GM12878 (cell line): ENCODE measurements around the gene LYPD8. TPM values are rescaled to one million over a fixed set of nuclear protein-coding genes. Genes with fewer than 3 reads are reported as not detected.
A peak's percentile ranks its signal among the peaks of the same experiment; 100 is the strongest.

Source experiments
- ATAC-seq: fragments of 200-7000 bp; cut with Tn5 transposase; 3 replicates; pipeline ENCODE4 v1.9.1; 2020; ENCODE audit warnings: mild to moderate bottlenecking, moderate library complexity
- Bru-seq: library from RNA; stranded (reverse); fragments of 400-500 nt; gene quantifications from one replicate; lab custom pipeline; 2021; lab: Mats Ljungman, UMichigan
- BruChase-seq, 2 experiments: library from RNA; stranded (reverse); fragments of 400-500 nt; gene quantifications; one replicate each; lab custom pipeline; 2021; lab: Mats Ljungman, UMichigan
- BruUV-seq: library from RNA; stranded (reverse); fragments of 400-500 nt; replicated peaks from 2 replicates; lab custom pipeline; 2021; lab: Mats Ljungman, UMichigan
- CTCF ChIA-PET: fragments of 300-600 bp; sonication (Branson Sonifier 250); formaldehyde crosslinking; extraction: SDS; loops from one replicate; lab custom pipeline; 2021; ENCODE audit warnings: inconsistent platforms; lab: Yijun Ruan, JAX
- POLR2A ChIA-PET: fragments of 350-600 bp; formaldehyde crosslinking; extraction: SDS; loops from one replicate; lab custom pipeline; 2021; ENCODE audit warnings: inconsistent platforms; lab: Charles Lee
- RAD21 ChIA-PET: fragments of 300-600 bp; sonication (Branson Sonifier 250); formaldehyde crosslinking; loops from one replicate; lab custom pipeline; 2023; ENCODE audit warnings: antibody characterized with exemption; ENCODE audit not compliant: unreplicated experiment; lab: Charles Lee
- SMC1A ChIA-PET: fragments of 300-600 bp; sonication (Branson Sonifier 250); formaldehyde crosslinking; loops from one replicate; lab custom pipeline; 2023; ENCODE audit not compliant: unreplicated experiment, uncharacterized antibody; lab: Charles Lee
- DNase-seq: peaks from one replicate; pipeline ENCODE4 v3.0.0-alpha.2; 2011; ENCODE audit warnings: low read depth, low spot score
- FAIRE-seq: peaks from 3 replicates; lab custom pipeline; 2011; peaks lifted over from hg19 to GRCh38; lab: Jason Lieb, UNC
- H2AFZ ChIP-seq: 2 replicates; pipeline ENCODE4 v1.6.0; 2011; ENCODE audit warnings: low read depth, low read length, control low read depth; ENCODE audit not compliant: control insufficient read depth
- H3K27ac ChIP-seq: 2 replicates; pipeline ENCODE4 v1.5.1; 2011; ENCODE audit warnings: control low read depth; ENCODE audit not compliant: control insufficient read depth, insufficient read depth
- H3K27me3 ChIP-seq, 2 experiments: replicated peaks in 1 of 2; 2 replicates each; pipeline versions ENCODE4 v1.6.0 to v1.6.1; 2011; ENCODE audit warnings: low read length in 1 of 2; ENCODE audit not compliant: control insufficient read depth in 2 of 2, insufficient read depth in 2 of 2
- H3K36me3 ChIP-seq, 2 experiments: 2 replicates each; pipeline ENCODE4 v1.5.1; 2011; ENCODE audit warnings: low read length in 1 of 2; ENCODE audit not compliant: control insufficient read depth in 2 of 2, insufficient read depth in 2 of 2
- H3K4me1 ChIP-seq: 2 replicates; pipeline ENCODE4 v1.6.1; 2011; ENCODE audit warnings: mild to moderate bottlenecking, low read length, moderate library complexity, mixed read lengths; ENCODE audit not compliant: control insufficient read depth, insufficient read depth
- H3K4me2 ChIP-seq: 2 replicates; pipeline ENCODE4 v1.6.0; 2011; ENCODE audit warnings: control low read depth; ENCODE audit not compliant: control insufficient read depth, insufficient read depth
- H3K4me3 ChIP-seq: fragments of 200-600 bp; sonication (generic); 2 replicates; pipeline ENCODE4 v1.5.1; 2016
- H3K79me2 ChIP-seq: 2 replicates; pipeline ENCODE4 v1.6.0; 2011; ENCODE audit warnings: low read length; ENCODE audit not compliant: control insufficient read depth, insufficient read depth
- H3K9ac ChIP-seq: 2 replicates; pipeline ENCODE4 v1.8.0; 2011; ENCODE audit warnings: low read length, control low read depth, mixed read lengths; ENCODE audit not compliant: control insufficient read depth, insufficient read depth
- H3K9me3 ChIP-seq: replicated peaks from 3 replicates; pipeline ENCODE4 v1.5.1; 2011; ENCODE audit warnings: mild to moderate bottlenecking, low read length; ENCODE audit not compliant: control insufficient read depth, insufficient read depth
- H4K20me1 ChIP-seq: 2 replicates; pipeline ENCODE4 v1.6.0; 2011; ENCODE audit not compliant: control insufficient read depth, insufficient read depth
- CREB1 ChIP-seq: IDR thresholded peaks from 2 replicates; pipeline ENCODE4 v1.6.1; 2012; ENCODE audit warnings: low read depth, mild to moderate bottlenecking, inconsistent platforms
- CREM ChIP-seq: IDR thresholded peaks from 2 replicates; pipeline ENCODE4 v1.6.1; 2014; ENCODE audit warnings: antibody characterized with exemption, low read depth
- ESRRA ChIP-seq: IDR thresholded peaks from 2 replicates; pipeline ENCODE4 v1.6.1; 2012; ENCODE audit warnings: mild to moderate bottlenecking, low read length, improper control_type of control experiment
- FOXM1 ChIP-seq: IDR thresholded peaks from 2 replicates; pipeline ENCODE4 v1.6.1; 2012; ENCODE audit warnings: low read depth, mild to moderate bottlenecking, inconsistent platforms, low read length, moderate library complexity
- HDAC6 ChIP-seq: fragments of 200-600 bp; sonication (generic); IDR thresholded peaks from one replicate; pipeline ENCODE4 v1.8.0; 2017; ENCODE audit warnings: antibody characterized with exemption; ENCODE audit not compliant: unreplicated experiment
- IKZF2 ChIP-seq, 2 experiments: fragments of 450-650 bp; IDR thresholded peaks; 2 replicates each; pipeline ENCODE4 v1.6.1; 2017; ENCODE audit warnings: mild to moderate bottlenecking in 2 of 2, moderate library complexity in 2 of 2
- NRF1 ChIP-seq: conservative IDR thresholded peaks from 2 replicates; pipeline ENCODE4 v1.6.1; 2011; ENCODE audit warnings: mild to moderate bottlenecking, low read depth, low read length, improper control_type of control experiment
- ZNF274 ChIP-seq: IDR thresholded peaks from one replicate; pipeline ENCODE4 v1.8.0; 2011; ENCODE audit not compliant: insufficient read length, insufficient read depth
- WGBS: methylation state at CpG from one replicate; pipeline ENCODE4 v1.1.6; 2016; ENCODE audit warnings: low lambda C conversion rate; ENCODE audit not compliant: insufficient replicate concordance, insufficient coverage; ENCODE audit errors: missing lambda C conversion rate; 5-methylcytosine and 5-hydroxymethylcytosine counted together
- in situ Hi-C: fragments of 300-500 bp; cut with MboI; formaldehyde crosslinking; loops from 9 replicates; pipeline ENCODE4 v1.14.3; 2018; ENCODE audit warnings: mixed read lengths
- intact Hi-C: fragments of 100-400 bp; cut with micrococcal nuclease; formaldehyde crosslinking; loops from one replicate; pipeline ENCODE4 v1.14.2; 2022; ENCODE audit not compliant: unreplicated experiment
- long read RNA-seq, 2 experiments: library from polyadenylated mRNA; unstranded; transcript quantifications; one replicate each; pipeline ENCODE4 v2.0.0, GENCODE V29; 2019 to 2020
- polyA minus RNA-seq, 3 experiments: library from RNA; depleted of rRNA, polyadenylated mRNA; stranded (reverse); fragments of >200 nt; gene quantifications; 2 replicates each; pipeline ENCODE4 v1.2.3, GENCODE V29; 2011
- polyA plus RNA-seq, 11 experiments: library from polyadenylated mRNA; depleted of rRNA in 4 of 11; unstranded in 6 of 11; stranded (reverse) in 5 of 11; fragments of >200 nt; fragmentation: Nextera tagmentation in 4 of 11; fragmentation: Illumina TruSeq in 1 of 11; extraction: Ambion mirVana in 4 of 11; extraction: Trizol in 1 of 11; gene quantifications; 1 replicate in 1 of 11; 2 replicates in 10 of 11; pipeline versions ENCODE4 v1.2.1 to v1.2.3, GENCODE V29; 2011 to 2016; ENCODE audit warnings: inconsistent platforms in 2 of 11, missing spikeins in 2 of 11, low read depth in 1 of 11
- total RNA-seq, 4 experiments: library from RNA; depleted of rRNA in 3 of 4; stranded (reverse); fragments of >200 nt in 3 of 4; fragmentation: Illumina TruSeq in 1 of 4; extraction: Trizol in 1 of 4; gene quantifications; 2 replicates each; pipeline versions ENCODE4 v1.2.1 to v1.2.3, GENCODE V29; 2013 to 2021
- TF ChIP-seq, protein P1 (sequence below): fragments of 450-650 bp; IDR thresholded peaks from 2 replicates; pipeline ENCODE4 v1.6.1; 2018; ENCODE audit warnings: borderline replicate concordance, mild to moderate bottlenecking; ENCODE audit not compliant: partially characterized antibody
- TF ChIP-seq, protein P2 (sequence below), 3 experiments: IDR thresholded peaks in 2 of 3; conservative IDR thresholded peaks in 1 of 3; 2 replicates each; pipeline ENCODE4 v1.5.1; 2011; ENCODE audit warnings: low read depth in 3 of 3, low read length in 3 of 3, mild to moderate bottlenecking in 3 of 3, control low read depth in 2 of 3, moderate library complexity in 2 of 3, inconsistent platforms in 1 of 3, mixed read lengths in 1 of 3; ENCODE audit not compliant: control insufficient read depth in 2 of 3, insufficient read depth in 1 of 3; ENCODE audit errors: extremely low read depth in 1 of 3
- TF ChIP-seq, protein P3 (sequence below): fragments of 450-650 bp; IDR thresholded peaks from 2 replicates; pipeline ENCODE4 v1.6.1; 2017; ENCODE audit warnings: borderline replicate concordance

Gene LYPD8, protein sequence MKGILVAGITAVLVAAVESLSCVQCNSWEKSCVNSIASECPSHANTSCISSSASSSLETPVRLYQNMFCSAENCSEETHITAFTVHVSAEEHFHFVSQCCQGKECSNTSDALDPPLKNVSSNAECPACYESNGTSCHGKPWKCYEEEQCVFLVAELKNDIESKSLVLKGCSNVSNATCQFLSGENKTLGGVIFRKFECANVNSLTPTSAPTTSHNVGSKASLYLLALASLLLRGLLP
- not detected in 2 replicates for total RNA-seq (2013; cell fraction: nucleolus; rRNA removed)
- total RNA-seq (2014; rRNA removed) (not detected in 2 replicates), total RNA-seq (2014; rRNA removed; fragmentation: Illumina TruSeq; extraction: Trizol) (0.13 TPM in 1 of 2 replicates, not detected in the other), total RNA-seq (2021) (not detected in 2 replicates), polyA plus RNA-seq (2011; rRNA removed) (not detected in 2 replicates), polyA plus RNA-seq (2014; fragmentation: Illumina TruSeq; extraction: Trizol) (not detected in 2 replicates), polyA plus RNA-seq (2014; fragmentation: Nextera tagmentation; extraction: Ambion mirVana) (under 1 TPM; 0.18 to 0.40 TPM), polyA plus RNA-seq (2014; rRNA removed) (0.06 TPM in 1 of 2 replicates, not detected in the other), polyA plus RNA-seq (2016; fragmentation: Nextera tagmentation; extraction: Ambion mirVana) (not detected), polyA minus RNA-seq (2011; rRNA and poly(A)+ RNA removed) (0.21 TPM in 1 of 2 replicates, not detected in the other), Bru-seq, nascent RNA (percentile 9 among the genes with signal in this experiment), BruChase-seq, experiment 1, labeled RNA remaining after a 6-hour chase (percentile 24 among the genes with signal in this experiment), BruChase-seq, experiment 2, labeled RNA remaining after a 2-hour chase (percentile 5 among the genes with signal in this experiment)
- polyA plus RNA-seq (2011; ENCODE audit: low read depth), result not detected
- 0.04 TPM in 1 of 2 replicates, not detected in the other for polyA plus RNA-seq (2011; cell fraction: cytosol; rRNA removed)
- not detected in 2 replicates for polyA plus RNA-seq (2011; cell fraction: nucleus; rRNA removed)
- not detected in 2 replicates for polyA plus RNA-seq (2012)
- not detected in 2 replicates for polyA minus RNA-seq (2011; cell fraction: cytosol; rRNA and poly(A)+ RNA removed)
- polyA minus RNA-seq (2011; cell fraction: nucleus; rRNA and poly(A)+ RNA removed), result not detected in 2 replicates
- long read RNA-seq, experiment 1, result 0 reads
- long read RNA-seq, experiment 2, result 0 reads

DNA sequence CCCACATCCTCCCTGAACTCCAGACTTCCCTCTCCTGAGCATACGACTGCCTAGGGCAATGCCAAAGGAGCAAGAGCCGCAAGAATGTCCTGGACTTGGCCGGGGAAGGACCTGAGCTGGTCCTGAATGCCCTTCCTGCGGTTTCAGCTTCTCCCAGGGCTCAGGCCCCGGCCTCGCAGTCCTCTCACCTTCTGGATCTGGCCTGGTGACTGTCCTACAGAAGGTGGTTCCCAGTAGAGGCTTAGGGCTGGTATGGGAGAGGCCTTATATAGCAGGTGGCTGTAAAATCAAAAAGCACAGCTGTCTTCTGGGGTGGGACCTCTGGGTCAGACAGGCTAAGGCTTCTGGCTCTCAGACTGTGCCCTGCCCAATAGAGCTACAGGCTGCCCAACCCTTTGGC, at the start of gene LYPD8:
LYPD8 (minus strand) TSS at position 243 of the 400 bp plus-strand sequence. CDS start 4,678 bp downstream, outside the sequence.
- POLR2A ChIA-PET, result no interaction called here
- BruUV-seq, result no TSS peak
- ATAC-seq, result no peak
- in situ Hi-C loops, result no loop called here
- RAD21 ChIA-PET, result no interaction called here
- H3K4me3 ChIP-seq, result no peak within 1 kb of the TSS
- no peak within 1 kb of the TSS for H3K4me2 ChIP-seq
- no peak within 1 kb of the TSS for H3K9ac ChIP-seq
- intact Hi-C loops, result loop anchor here (5.0 kb wide), 1 partner anchor 37 kb away; no protein-coding TSS in a partner anchor
- WGBS, result 81% methylated on average over 6 of the region's 6 CpGs
- no peaks in the 10 kb centered on the region for H3K36me3 ChIP-seq
- H3K4me1 ChIP-seq, result no peaks in the 10 kb centered on the region
- no peaks in the 10 kb centered on the region for H3K27me3 ChIP-seq
- FAIRE-seq, result no peak
- no peak within 1 kb of the TSS for H2AFZ ChIP-seq
- DNase-seq, result no peak
- no peaks in the 10 kb centered on the region for H3K9me3 ChIP-seq
- no peak within 1 kb of the TSS for H3K27ac ChIP-seq
- CTCF ChIA-PET, result no interaction called here
- H4K20me1 ChIP-seq, result no peaks in the 10 kb centered on the region
- H3K79me2 ChIP-seq, result no peaks in the 10 kb centered on the region
- SMC1A ChIA-PET, result interaction anchor here (1.0 kb wide), 1 partner anchor 10 kb away, joined by 3 read pairs; no protein-coding TSS in a partner anchor
- TF ChIP-seq ESRRA (no peak), NRF1 (no peak), CREB1 (no peak), IKZF2 (IDR thresholded peaks at IDR 0.05) (no peak), FOXM1 (no peak), HDAC6 (no peak), ZNF274 (no peak), CREM (no peak)
- TF ChIP-seq, protein P1, sequence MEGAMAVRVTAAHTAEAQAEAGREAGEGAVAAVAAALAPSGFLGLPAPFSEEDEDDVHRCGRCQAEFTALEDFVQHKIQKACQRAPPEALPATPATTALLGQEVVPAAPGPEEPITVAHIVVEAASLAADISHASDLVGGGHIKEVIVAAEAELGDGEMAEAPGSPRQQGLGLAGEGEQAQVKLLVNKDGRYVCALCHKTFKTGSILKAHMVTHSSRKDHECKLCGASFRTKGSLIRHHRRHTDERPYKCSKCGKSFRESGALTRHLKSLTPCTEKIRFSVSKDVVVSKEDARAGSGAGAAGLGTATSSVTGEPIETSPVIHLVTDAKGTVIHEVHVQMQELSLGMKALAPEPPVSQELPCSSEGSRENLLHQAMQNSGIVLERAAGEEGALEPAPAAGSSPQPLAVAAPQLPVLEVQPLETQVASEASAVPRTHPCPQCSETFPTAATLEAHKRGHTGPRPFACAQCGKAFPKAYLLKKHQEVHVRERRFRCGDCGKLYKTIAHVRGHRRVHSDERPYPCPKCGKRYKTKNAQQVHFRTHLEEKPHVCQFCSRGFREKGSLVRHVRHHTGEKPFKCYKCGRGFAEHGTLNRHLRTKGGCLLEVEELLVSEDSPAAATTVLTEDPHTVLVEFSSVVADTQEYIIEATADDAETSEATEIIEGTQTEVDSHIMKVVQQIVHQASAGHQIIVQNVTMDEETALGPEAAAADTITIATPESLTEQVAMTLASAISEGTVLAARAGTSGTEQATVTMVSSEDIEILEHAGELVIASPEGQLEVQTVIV, result no peak
- TF ChIP-seq, protein P2, sequence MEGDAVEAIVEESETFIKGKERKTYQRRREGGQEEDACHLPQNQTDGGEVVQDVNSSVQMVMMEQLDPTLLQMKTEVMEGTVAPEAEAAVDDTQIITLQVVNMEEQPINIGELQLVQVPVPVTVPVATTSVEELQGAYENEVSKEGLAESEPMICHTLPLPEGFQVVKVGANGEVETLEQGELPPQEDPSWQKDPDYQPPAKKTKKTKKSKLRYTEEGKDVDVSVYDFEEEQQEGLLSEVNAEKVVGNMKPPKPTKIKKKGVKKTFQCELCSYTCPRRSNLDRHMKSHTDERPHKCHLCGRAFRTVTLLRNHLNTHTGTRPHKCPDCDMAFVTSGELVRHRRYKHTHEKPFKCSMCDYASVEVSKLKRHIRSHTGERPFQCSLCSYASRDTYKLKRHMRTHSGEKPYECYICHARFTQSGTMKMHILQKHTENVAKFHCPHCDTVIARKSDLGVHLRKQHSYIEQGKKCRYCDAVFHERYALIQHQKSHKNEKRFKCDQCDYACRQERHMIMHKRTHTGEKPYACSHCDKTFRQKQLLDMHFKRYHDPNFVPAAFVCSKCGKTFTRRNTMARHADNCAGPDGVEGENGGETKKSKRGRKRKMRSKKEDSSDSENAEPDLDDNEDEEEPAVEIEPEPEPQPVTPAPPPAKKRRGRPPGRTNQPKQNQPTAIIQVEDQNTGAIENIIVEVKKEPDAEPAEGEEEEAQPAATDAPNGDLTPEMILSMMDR (IDR thresholded peaks at IDR 0.05 in 2 of 3, conservative IDR thresholded peaks at IDR 0.05 in 1 of 3; ENCODE audit: control insufficient read depth in 2 of 3, extremely low read depth in 1 of 3, insufficient read depth in 1 of 3, low read depth in 3 of 3, low read length in 3 of 3), result no peak
- TF ChIP-seq, protein P3, sequence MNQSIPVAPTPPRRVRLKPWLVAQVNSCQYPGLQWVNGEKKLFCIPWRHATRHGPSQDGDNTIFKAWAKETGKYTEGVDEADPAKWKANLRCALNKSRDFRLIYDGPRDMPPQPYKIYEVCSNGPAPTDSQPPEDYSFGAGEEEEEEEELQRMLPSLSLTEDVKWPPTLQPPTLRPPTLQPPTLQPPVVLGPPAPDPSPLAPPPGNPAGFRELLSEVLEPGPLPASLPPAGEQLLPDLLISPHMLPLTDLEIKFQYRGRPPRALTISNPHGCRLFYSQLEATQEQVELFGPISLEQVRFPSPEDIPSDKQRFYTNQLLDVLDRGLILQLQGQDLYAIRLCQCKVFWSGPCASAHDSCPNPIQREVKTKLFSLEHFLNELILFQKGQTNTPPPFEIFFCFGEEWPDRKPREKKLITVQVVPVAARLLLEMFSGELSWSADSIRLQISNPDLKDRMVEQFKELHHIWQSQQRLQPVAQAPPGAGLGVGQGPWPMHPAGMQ, result no peak
